NCI-H2227 (cell line): Measurements from ENCODE around the gene TP73.
A peak's percentile ranks its signal among the peaks of the same experiment; 100 is the strongest.

ENCODE experiments used
- DNase-seq: peaks from one replicate; lab custom pipeline; 2025; ENCODE audit not compliant: unreplicated experiment; lab: John Stamatoyannopoulos, UW

The TP73 gene

DNA sequence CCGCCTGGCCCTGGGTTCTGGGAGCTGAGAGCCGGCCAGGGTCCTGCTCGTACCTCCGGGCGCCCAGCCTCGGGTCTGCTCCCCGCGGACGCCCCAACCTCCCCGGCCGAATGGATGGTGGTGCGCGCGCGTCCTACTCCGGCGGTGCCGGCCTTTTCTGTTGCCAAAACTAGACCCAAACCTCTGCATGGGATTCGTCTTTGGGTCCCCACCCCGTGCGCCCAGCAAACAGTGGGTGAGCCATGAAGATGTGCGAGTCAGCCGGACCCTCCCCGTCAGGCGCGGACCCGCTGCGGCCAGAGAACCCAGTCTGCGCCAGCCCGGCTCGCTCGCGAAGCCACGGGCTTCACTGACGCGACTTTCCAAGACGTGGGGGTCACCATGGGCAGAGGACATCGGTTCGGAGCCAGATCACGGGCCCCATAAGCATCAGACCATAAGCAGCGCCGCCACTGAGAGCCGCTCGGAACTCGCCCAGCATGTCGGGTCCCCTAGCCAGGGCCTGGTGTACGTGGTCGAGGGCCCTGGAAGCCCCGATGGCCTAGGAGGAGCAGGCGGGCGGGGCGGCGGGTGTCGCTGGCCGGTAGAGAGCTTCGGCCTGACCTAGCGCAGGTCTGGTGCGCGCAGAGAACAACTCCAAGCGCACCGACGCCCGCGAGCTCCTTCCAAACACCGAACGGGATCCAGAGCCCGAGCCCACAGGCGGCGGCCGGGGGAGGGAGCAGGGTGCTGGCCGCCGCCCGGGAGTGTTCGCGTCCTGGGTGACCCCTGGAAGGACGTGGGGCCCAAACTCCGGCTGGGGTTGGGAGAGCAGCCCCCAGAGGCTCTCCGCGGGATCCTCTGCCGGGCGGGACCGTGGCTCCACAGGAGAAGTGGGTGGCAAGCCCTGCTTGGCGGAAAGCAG lies 1.0 kb upstream of the TP73 start:
- peak; percentile 24 for DNase-seq

DNA sequence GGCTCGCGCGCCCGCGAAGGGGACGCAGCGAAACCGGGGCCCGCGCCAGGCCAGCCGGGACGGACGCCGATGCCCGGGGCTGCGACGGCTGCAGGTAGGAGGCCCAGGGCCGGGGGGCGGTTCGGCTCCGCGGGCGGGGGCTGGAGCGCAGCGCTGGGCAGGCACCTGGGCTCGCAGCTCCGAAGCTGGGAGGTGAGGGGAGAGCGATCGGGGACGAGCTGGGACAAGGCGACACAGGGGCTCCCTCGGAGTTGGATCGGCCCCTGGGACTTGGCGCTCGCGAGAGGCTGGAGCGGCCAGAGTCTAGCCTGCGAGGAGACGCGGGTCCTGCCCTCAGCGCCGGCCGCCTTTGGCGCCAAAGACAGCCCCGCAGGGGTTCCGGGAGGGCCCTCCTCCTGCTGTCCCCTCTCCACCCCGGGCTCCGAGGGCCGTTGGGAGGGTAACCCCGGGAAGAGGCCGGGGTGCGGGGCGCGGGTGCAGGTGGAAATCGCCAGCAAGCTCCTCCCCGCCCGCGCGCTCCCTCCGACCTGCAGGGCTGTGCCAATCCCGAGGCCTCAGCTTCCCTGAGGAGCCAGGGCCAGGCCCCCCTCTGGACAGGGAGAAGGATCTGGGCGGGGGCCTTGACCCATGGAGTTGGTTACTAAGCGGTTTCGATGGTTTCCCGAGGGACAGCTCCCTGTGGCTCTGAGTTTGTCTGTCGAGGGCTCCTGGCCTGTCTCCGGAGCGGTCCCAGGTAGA lies 401 bp downstream of the TP73 start:
- peak; percentile 50 for DNase-seq

DNA sequence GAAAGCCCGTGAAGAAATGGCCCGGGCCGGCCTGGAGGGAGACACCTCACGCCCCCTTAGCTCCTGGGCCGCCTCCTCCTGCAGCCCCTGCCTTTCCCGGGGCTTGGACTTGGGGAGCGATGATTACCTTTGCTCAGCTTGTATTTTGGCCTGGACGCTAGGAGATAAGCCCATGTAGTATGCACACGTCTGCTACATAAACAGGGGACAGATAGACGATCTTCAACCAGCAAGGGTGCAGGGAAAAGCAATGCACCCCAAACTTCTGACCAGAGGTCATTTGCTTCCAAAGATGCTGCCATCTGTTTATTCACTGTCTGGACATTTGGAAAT lies 936 bp downstream of the TP73 start:
- no peak for DNase-seq

DNA sequence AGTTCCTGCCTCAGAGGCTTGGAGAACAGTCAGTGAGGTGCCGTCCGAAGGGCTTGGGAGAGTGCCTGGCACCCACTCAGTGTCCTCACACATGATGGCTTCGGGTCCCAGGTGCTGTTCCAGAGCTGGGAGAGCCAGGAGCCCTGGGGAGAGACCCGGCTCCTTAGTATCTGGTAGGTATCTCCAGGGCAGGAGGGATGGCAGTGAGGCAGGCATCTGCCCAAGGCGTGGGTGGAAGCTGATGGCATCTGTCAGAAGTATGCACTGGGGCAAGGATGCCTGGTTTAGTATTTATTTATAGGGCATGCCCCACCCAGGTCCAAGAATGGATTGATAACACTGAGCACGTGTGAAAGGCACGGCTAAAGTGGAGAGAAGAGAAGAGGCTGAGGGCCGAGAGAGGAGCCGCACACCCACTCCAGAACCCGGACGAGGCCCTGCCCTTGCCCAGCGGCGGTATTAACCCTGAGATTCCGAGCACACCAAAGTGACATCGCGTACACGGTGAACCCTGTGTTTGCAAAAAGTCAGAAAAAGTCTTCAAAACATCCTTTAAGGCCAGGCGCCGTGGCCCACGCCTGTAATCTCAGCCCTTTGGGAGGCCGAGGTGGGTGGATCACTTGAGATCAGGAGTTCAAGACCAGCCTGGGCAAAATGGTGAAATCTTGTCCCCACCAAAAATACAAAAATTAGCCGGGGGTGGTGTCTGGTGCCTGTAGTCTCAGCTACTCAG lies 2.4 kb downstream of the TP73 start:
- DNase-seq: no peak

DNA sequence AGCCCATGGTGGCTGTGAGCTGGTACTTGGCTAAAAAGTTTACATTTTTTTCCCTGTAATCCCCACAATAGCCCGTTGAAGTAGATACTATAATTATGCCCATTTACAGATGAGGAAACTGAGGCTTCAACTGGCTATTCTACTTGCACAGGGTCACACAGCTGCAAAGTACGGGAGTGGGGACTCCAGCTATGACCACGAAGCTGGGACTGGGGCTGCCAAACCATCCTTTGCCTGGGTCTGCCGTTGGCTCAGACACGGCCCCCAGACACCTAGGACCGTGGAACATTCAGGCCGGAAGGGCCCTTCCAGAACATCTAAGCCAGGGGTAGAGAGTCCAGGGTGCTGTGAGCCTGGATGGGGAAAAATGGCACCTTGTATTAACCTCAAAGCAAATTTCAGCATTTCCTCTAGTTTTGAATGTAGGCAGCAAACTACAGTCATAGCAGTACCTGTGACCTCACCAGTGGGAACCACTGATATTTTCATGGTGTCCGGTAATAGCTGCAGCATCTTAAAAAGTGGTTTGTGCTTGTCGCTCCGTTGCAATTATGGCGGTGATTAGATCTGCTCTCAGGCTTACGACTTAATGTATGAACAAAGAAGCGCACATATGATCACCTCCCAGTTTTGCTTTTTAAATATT lies 4.3 kb downstream of the TP73 start:
- DNase-seq: no peak

DNA sequence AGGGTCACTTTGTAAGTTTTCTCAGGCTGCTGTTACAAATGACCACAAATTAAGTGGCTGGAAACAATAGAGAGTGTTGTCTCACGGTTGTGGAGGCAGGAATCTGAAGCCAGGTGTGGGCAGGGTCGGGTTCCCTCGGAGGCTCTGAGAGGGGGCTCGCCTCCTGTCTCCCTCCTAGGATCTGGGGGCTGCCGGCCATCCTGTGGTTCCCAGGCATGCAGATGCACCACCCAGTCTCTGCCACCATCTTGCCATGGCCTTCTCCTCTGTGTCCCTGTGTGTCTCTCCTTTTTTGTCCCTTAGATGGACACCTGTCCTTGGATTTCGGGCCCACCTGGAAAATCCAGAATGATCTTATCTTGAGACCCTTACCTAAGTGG lies 4.8 kb downstream of the TP73 start:
- DNase-seq: no peak

DNA sequence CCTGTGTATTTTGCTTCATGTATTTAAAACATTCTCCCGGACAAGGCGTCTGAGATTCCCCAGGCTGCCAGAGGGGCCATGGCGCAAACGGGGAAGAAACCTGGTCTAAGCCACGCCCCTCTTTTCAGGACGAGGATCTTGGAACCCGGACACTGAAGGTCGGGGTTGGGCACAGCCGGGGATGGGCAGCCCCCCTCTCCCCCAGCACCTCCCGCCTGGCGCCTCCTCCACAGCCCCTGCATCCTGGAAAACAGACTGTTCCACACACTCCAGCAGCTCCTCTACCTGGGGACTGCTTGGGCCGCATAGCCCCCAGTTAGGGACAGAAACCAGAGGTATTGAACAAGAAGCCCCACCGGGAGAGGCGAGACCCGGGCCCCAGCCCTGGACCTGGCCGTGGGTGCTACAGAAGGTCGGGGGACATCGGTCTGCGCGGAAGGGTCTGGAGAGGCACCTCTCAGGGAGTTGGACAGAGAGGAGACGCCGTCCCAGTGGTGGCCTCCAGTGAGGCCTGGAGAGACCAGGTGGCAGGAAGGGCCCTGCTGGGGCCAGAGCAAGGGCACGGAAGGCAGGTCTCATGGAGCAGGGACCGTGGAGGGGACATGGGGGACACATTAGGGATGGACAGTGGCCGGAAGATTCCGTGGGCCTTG lies 5.4 kb downstream of the TP73 start:
- DNase-seq: no peak

DNA sequence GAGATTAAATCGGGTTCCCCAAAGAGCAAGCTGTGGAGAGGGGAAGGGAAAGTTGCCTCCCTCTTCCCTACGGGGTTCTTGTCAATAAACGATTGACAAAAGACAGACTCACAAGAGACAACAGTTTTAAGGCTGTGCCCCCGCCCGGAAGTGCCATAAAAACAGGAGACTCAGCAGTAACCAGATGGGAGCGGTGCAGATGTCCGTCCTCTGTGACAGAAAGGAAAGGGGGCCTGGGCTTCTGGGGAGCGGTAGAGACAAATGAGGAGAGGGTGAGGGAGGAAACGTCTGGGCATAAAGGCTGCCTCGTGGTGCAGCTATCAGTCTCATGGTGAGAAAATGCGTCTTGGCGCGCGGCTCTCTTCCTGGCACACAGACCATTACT lies 5.9 kb downstream of the TP73 start:
- DNase-seq: no peak

DNA sequence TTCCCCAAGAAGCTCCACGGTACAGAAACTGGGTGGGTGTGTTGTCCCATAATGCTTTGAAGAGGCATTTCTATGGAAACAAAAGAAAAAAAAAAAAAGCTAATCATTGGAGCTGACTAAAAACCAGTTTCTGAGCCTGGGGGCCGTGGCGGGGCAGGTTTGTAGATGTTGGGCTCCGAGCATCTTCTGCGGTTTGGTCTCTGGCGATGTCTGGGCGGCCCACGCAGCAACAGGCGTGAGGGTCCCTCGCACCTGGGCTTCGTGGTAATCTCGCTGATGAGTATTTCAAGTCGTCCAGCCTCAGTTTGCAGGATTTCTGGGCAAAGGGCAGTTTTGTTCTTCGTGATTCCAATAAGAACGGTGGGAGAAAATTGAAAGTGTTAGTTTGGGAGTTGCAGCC lies 6.8 kb downstream of the TP73 start:
- no peak for DNase-seq

DNA sequence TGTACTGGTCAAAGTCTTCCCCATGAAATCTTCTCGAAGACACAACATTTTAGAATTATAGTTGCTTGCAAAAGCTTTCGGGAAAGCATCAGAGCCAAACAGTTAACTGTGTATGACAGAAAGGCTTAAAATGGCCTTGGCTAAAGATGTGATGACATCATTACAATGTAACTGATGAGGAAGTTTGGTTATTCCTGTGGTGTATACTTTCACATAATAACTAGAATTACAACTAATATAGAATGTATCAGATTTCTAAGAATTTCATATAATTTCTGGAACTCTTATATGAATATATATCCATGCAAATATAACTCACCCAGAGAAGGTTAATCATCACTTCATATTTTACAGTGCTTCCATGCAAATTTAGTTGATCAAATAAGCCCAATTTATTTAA lies 8.4 kb downstream of the TP73 start:
- DNase-seq: no peak

DNA sequence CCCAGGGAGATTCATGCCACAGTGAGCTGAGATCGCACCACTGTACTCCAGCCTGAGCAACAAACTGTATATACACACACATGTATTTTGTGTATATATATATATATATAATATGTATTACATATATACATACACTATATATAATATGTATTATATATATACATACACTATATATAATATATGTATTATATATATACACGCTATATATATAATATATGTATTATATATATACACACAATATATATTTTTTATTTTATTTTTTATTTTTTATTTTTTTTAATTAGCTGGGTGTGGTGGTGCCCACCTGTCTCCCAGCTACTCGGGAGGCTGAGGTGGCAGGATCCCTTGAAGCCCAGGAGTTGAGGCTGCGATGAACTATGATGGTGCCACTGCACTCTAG lies 9.3 kb downstream of the TP73 start:
- no peak for DNase-seq

DNA sequence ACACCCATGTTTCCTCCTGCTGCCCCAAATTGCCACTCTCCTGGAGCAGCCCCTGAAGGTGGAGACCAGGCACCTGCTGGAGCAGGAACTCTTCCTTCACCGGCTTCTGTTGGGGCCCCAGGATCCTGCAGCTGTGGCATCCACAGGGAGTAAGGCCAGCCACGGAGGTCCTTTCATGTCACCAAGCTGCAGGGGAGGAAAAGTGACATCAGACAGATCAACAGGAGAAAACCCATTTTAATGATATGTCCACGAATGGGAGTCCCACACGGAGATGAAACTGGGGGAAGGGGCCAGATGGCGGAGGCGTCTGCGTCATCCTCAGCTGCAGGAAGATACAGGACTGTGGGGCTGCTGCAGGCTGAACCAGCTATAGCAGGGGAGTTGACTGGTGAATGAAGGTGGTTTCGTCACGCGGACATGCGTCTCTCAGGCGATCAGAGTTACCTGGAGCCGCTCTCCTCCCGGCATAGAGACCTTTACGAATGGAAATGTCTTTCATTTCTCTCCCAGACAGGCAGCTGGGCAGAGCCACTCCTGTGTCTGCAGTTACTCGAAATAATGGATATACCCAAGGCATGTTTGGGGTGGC lies 9.9 kb downstream of the TP73 start:
- no peak for DNase-seq

DNA sequence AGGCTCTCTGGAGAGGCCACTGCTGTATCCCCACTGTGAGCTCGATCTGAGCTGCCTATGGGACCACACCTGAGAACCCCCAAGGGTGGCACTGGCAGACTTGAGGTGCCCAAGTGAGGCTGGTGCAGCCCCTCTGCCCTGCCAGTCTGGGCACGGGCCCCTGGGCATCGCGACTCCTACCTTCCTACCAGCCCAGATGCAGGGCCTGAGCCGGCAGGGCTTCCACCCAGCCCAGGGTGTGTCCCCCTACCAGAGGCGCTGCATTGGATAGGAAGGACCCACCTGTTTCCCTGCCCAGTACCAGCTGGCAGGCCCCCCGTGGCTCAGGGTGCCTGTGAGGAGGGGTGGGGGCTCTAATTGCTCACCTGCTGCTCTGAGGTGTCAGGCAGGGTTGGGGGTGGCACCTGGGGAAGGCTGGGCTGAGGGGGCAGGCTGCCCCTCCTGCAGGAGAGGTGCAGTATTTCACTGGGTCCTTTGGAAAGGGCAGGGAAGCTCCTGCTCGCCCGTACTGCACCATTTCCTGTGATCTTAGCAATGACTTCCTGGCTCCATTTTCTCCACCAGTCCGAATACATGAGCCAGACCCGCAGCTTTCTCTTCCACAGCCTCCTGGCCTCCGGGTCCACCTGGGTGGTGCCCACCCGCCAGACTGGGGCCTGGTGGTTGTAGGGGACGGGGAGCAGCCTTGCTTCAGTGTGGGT lies 11.8 kb downstream of the TP73 start:
- no peak for DNase-seq

DNA sequence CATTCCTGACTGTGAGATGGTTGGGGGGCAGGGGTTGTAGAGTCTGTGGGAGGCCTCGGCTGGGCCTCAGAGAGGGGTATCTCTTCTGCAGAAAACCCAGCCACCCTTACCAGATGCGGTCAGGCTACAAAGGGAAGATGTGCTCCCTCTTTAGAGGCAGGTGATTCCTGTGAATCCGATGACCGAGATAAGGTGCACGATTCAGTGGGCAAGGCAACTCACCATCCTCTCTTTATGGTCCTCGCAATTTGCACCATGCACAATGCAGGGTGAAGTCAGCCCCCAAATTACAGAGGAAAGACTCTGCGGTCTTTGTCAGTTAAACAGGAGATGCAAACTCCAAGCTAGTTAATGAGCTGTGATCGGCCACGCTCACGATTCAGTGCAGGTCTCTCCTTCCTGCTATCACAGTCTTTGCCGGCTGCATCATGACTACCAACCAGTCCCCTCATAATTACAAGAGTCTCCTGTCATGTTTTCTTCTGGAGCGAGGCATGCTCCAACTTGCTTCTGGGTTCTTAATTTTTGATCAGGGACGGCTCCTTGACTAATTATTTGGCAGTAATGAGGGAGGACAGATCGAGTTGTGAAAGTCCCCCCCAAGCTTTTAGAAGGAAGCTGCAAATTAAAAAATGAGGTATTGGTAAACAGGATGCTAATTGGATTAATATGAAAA lies 12.5 kb downstream of the TP73 start:
- DNase-seq: no peak

DNA sequence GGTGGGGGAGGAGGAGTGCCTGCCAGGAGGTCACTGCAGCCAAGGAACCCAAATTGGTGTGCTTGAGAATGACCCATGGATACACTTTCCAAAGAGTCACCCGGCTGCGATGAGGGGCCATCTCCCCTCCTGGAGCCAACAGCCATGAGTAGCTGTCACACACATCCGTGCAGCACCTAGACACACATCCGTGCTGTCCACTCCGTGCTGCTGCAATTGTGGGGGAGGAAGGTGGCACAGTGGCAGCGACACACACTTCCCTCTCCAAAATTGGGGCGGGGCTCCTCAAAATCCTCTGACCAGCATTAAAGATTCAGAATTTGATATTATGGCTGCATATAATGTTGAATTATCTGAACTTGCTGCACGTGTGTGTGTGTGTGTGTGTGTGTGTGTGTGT lies 15.8 kb downstream of the TP73 start:
- no peak for DNase-seq

DNA sequence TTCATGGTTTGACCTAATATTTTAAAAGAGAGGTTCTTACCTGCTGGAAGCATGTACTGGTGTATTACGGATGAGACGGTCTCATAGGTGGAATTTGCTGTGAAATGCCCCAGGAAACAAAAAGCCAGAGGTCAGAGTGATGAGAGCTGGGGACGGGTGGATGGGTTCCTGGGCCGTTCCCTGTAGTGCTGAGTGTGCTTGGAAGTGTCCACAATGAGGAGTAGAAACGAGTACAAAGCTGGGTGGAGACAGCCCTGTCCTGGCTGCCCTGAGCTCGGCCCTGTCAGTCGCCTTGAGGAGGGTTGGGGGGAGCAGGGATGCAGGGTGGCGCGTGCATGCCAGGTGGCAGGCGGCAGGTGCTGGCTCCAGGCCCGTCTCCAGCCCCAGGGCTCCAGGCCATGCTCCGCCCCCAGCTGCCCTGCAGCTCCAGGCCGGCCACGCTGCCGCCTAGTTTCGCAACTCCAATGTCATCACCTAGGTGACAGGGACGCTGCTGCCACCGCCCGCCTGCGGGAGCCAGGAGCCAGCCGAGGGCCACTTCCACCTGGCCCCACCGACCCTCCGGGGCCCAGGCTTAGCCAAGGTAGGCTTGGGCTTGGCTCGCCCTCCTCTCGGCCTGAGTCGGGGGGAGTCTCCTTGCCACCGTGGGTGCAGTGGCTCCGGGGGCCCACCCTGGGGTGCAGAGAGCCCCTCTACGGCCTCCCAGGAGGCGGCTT lies 16.4 kb downstream of the TP73 start:
- DNase-seq: peak; percentile 49

DNA sequence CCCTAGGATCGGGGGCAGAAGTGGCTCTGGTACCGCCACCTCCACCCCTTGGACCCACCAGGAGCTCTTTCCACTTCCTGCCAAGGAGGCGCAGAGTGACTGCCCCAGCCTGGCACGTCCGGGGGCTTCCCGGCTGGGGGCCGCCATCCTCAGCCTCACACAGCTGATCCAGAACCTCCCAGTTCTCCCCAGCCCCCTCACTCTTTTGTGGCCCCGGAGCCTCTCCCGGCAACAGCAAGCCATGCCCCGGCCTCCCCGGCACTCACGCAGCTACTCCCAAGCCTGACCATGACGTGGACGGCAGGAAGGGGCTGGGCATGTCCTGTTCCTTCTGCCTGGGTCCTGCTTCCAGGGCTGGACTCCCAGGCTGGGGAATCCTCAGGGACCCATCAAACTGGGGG lies 17.1 kb downstream of the TP73 start:
- DNase-seq: no peak

DNA sequence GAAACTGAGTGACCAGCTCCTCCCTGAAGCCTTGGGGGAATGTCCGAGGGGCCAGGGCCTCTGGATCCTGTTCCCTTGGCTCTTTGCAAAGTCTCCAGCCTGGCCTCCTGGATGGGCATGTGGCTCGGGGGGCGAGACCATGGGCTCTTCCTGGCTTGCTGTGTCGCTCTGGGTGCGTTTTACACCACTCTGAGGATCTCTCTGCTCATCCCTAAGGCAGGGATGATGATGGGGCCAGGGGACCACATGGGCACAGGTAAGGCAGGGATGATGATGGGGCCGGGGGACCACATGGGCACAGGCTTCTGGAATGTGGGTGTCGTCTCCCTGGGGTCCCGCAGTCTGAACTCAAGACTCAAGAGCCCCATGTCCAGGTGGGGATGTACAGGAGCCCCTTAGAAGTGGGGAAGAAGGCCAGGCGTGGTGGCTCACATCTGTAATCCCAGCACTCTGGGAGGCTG lies 17.7 kb downstream of the TP73 start:
- DNase-seq: no peak

DNA sequence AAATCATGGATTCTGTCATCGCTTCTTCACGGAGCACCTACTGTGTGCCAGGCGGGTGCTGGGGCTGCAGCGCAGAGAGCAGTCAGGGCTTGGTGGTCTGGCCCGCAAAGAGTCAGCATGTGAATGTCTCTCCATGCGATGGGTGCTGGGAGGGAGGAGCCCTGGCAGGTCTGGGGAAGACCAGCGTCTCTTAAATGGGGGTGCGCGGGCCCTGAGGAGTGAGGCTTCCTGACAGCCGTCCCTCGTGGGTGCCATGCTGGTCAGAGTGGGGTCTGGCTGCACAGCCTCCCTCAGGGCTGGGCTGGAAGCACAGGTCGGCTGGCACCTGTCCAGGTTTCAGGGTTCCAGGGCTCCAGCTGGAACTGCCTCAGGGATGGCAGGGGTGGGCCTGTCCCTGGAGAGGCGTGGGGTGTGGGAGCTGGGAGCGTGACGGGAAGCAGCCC lies 18.5 kb downstream of the TP73 start:
- no peak for DNase-seq
